WTC11 (cell line): ENCODE results near the gene KRT79. TPM values are rescaled to one million over a fixed set of nuclear protein-coding genes. Genes with fewer than 3 reads are reported as not detected.

Source experiments
- ATAC-seq: fragments of 200-7000 bp; cut with Tn5 transposase; 2 replicates; pipeline ENCODE4 v1.10.0; 2021; ENCODE audit warnings: mild to moderate bottlenecking, moderate library complexity
- CTCF ChIA-PET: fragments of 300-600 bp; sonication (Branson Sonifier 250); formaldehyde crosslinking; loops from one replicate; lab custom pipeline; 2021; ENCODE audit warnings: antibody characterized with exemption; lab: Charles Lee
- POLR2A ChIA-PET: fragments of 350-600 bp; sonication (Branson Sonifier 250); formaldehyde crosslinking; loops from one replicate; lab custom pipeline; 2021; ENCODE audit warnings: antibody characterized with exemption; lab: Charles Lee
- DNase-seq: peaks from one replicate; pipeline ENCODE4 v3.0.0; 2021; ENCODE audit warnings: low spot score
- H3K27ac Mint-ChIP-seq: 2 replicates; pipeline ENCODE4 v1.8.0; 2021; ENCODE audit warnings: mixed read lengths
- H3K27me3 Mint-ChIP-seq: 2 replicates; pipeline ENCODE4 v1.8.0; 2021; ENCODE audit warnings: low read depth, mild to moderate bottlenecking, moderate library complexity, mixed read lengths
- H3K36me3 Mint-ChIP-seq: 2 replicates; pipeline ENCODE4 v1.8.0; 2021; ENCODE audit warnings: mixed read lengths
- H3K4me1 Mint-ChIP-seq: 2 replicates; pipeline ENCODE4 v1.8.0; 2022; ENCODE audit warnings: mixed read lengths
- H3K4me3 Mint-ChIP-seq: 2 replicates; pipeline ENCODE4 v1.8.0; 2021; ENCODE audit warnings: mild to moderate bottlenecking, moderate library complexity, mixed read lengths
- H3K9me3 Mint-ChIP-seq: 2 replicates; pipeline ENCODE4 v1.8.0; 2021; ENCODE audit warnings: mixed read lengths
- ATF1 ChIP-seq: sonication (generic); formaldehyde crosslinking; IDR thresholded peaks from 2 replicates; pipeline ENCODE4 v1.8.1; 2023; ENCODE audit warnings: mild to moderate bottlenecking, moderate library complexity, missing genetic modification reagents
- CREB1 ChIP-seq: sonication (generic); formaldehyde crosslinking; IDR thresholded peaks from 2 replicates; pipeline ENCODE4 v1.8.0; 2023; ENCODE audit warnings: mild to moderate bottlenecking, missing genetic modification reagents
- CTCF ChIP-seq: fragments of 200-600 bp; IDR thresholded peaks from 2 replicates; pipeline ENCODE4 v1.8.0; 2022; ENCODE audit warnings: antibody characterized with exemption
- E2F1 ChIP-seq: sonication (generic); formaldehyde crosslinking; IDR thresholded peaks from 2 replicates; pipeline ENCODE4 v1.8.0; 2022; ENCODE audit warnings: mild to moderate bottlenecking, missing genetic modification reagents
- EMX1 ChIP-seq: fragments of 250-450 bp; sonication (Bioruptor Pico); IDR thresholded peaks from 2 replicates; pipeline ENCODE4 v1.8.0; 2021; ENCODE audit warnings: mild to moderate bottlenecking
- ETV6 ChIP-seq: sonication (generic); formaldehyde crosslinking; IDR thresholded peaks from 2 replicates; pipeline ENCODE4 v1.8.1; 2022; ENCODE audit warnings: mild to moderate bottlenecking, missing genetic modification reagents
- FOXP4 ChIP-seq: sonication (generic); formaldehyde crosslinking; IDR thresholded peaks from 2 replicates; pipeline ENCODE4 v1.8.0; 2022; ENCODE audit warnings: mild to moderate bottlenecking, missing genetic modification reagents
- GTF2I ChIP-seq: fragments of 250-450 bp; sonication (Bioruptor Pico); conservative IDR thresholded peaks from 2 replicates; pipeline ENCODE4 v1.4.0; 2021; ENCODE audit warnings: mild to moderate bottlenecking
- HMGXB4 ChIP-seq: sonication (generic); formaldehyde crosslinking; IDR thresholded peaks from 2 replicates; pipeline ENCODE4 v1.8.1; 2023; ENCODE audit warnings: mild to moderate bottlenecking, moderate library complexity, missing genetic modification reagents
- IRF1 ChIP-seq: sonication (generic); formaldehyde crosslinking; IDR thresholded peaks from 2 replicates; pipeline ENCODE4 v1.8.0; 2023; ENCODE audit warnings: missing genetic modification reagents
- IRF2 ChIP-seq: sonication (generic); formaldehyde crosslinking; IDR thresholded peaks from 2 replicates; pipeline ENCODE4 v1.8.0; 2022; ENCODE audit warnings: low read depth, missing genetic modification reagents, borderline replicate concordance
- JAZF1 ChIP-seq: fragments of 250-450 bp; sonication (Bioruptor Pico); IDR thresholded peaks from 2 replicates; pipeline ENCODE4 v1.9.0; 2021; ENCODE audit warnings: moderate library complexity, mild to moderate bottlenecking, inconsistent platforms
- JUN ChIP-seq: sonication (generic); formaldehyde crosslinking; IDR thresholded peaks from 2 replicates; pipeline ENCODE4 v1.8.0; 2023; ENCODE audit warnings: mild to moderate bottlenecking, missing genetic modification reagents
- PREB ChIP-seq: sonication (generic); formaldehyde crosslinking; IDR thresholded peaks from 2 replicates; pipeline ENCODE4 v1.8.1; 2022; ENCODE audit warnings: mild to moderate bottlenecking, missing genetic modification reagents, moderate library complexity, borderline replicate concordance
- ZMAT4 ChIP-seq: fragments of 250-450 bp; sonication (Bioruptor Pico); IDR thresholded peaks from 2 replicates; pipeline ENCODE4 v1.9.0; 2021; ENCODE audit warnings: mild to moderate bottlenecking
- ZNF219 ChIP-seq: sonication (generic); formaldehyde crosslinking; IDR thresholded peaks from 2 replicates; pipeline ENCODE4 v1.8.0; 2023; ENCODE audit warnings: missing genetic modification reagents, mild to moderate bottlenecking, borderline replicate concordance
- ZNF232 ChIP-seq: sonication (generic); formaldehyde crosslinking; IDR thresholded peaks from 2 replicates; pipeline ENCODE4 v1.8.0; 2022; ENCODE audit warnings: mild to moderate bottlenecking, missing genetic modification reagents
- ZNF317 ChIP-seq: sonication (generic); formaldehyde crosslinking; IDR thresholded peaks from 2 replicates; pipeline ENCODE4 v1.8.1; 2023; ENCODE audit warnings: low read depth, mild to moderate bottlenecking, moderate library complexity, missing genetic modification reagents, borderline replicate concordance
- ZNF425 ChIP-seq: fragments of 250-450 bp; sonication (Bioruptor Pico); conservative IDR thresholded peaks from 2 replicates; pipeline ENCODE4 v1.9.0; 2021; ENCODE audit warnings: mild to moderate bottlenecking
- ZSCAN18 ChIP-seq: fragments of 250-450 bp; sonication (Bioruptor Pico); IDR thresholded peaks from 2 replicates; pipeline ENCODE4 v2.1.2; 2022; ENCODE audit warnings: mild to moderate bottlenecking, moderate library complexity
- total RNA-seq: library from RNA; stranded (reverse); gene quantifications from 3 replicates; pipeline ENCODE4 v1.2.3, GENCODE V29; 2021

KRT79 gene
- total RNA-seq, 1 experiment from 2014 or later, result not detected

GRCh38 chr12:52772772-52773171 lies 61.3 kb downstream of the KRT79 start:
- H3K27ac Mint-ChIP-seq, result no peak overlapping the region
- ChIA-PET POLR2A (no interaction called here), CTCF (interaction anchor here (0.9 to 1.7 kb wide), 3 partner anchors 80 to 107 kb away, joined by 3 to 8 read pairs (median 3); no protein-coding TSS in a partner anchor)
- H3K4me3 Mint-ChIP-seq, result no peak overlapping the region
- H3K36me3 Mint-ChIP-seq, result no peaks in the 10 kb centered on the region
- ATAC-seq, result no peak
- TF ChIP-seq IRF1 (CRISPR knock-in tag), result no peak
- no peak for TF ChIP-seq ZNF425 (CRISPR knock-in tag)
- no peak for TF ChIP-seq ETV6 (CRISPR knock-in tag)
- TF ChIP-seq ZNF317 (CRISPR knock-in tag), result no peak
- no peak for TF ChIP-seq GTF2I (CRISPR knock-in tag)
- no peak for TF ChIP-seq ZSCAN18 (CRISPR knock-in tag)
- no peak for TF ChIP-seq PREB (CRISPR knock-in tag)
- no peak for TF ChIP-seq CTCF
- TF ChIP-seq E2F1 (CRISPR knock-in tag), result no peak
- no peak for TF ChIP-seq FOXP4 (CRISPR knock-in tag)
- no peak for TF ChIP-seq EMX1
- TF ChIP-seq ZNF219 (CRISPR knock-in tag), result no peak
- no peak for TF ChIP-seq ATF1 (CRISPR knock-in tag)
- no peak for TF ChIP-seq JAZF1 (CRISPR knock-in tag)
- no peak for TF ChIP-seq JUN (CRISPR knock-in tag)
- TF ChIP-seq ZMAT4 (CRISPR knock-in tag), result no peak
- no peak for TF ChIP-seq HMGXB4 (CRISPR knock-in tag)
- no peak for TF ChIP-seq ZNF232 (CRISPR knock-in tag)
- no peak for TF ChIP-seq CREB1 (CRISPR knock-in tag)
- TF ChIP-seq IRF2 (CRISPR knock-in tag), result no peak
- TF ChIP-seq, all 79 proteins: peak for 0
- no peak for DNase-seq
- Mint-ChIP-seq H3K4me1 (no peaks in the 10 kb centered on the region), H3K9me3 (peaks cover 8% of the 10 kb centered on the region), H3K27me3 (peaks cover 4% of the 10 kb centered on the region)
